PC-3 (cell line): ENCODE data around the gene PTEN.

ENCODE experiments used
- EZH2 ChIP-seq: fragments of 300-600 bp; sonication (generic); IDR thresholded peaks from one replicate; pipeline ENCODE4 v1.6.1; 2017; ENCODE audit warnings: antibody characterized with exemption, mild to moderate bottlenecking, low read length; ENCODE audit not compliant: unreplicated experiment
- EZH2phosphoT487 ChIP-seq: fragments of 300-600 bp; sonication (generic); IDR thresholded peaks from 2 replicates; pipeline ENCODE4 v1.6.1; 2018; ENCODE audit warnings: mild to moderate bottlenecking, antibody characterized with exemption, low read length, borderline replicate concordance
- TF ChIP-seq, protein P1 (sequence below): fragments of 300-600 bp; sonication (generic); conservative IDR thresholded peaks from 2 replicates; pipeline ENCODE4 v1.5.1; 2017; ENCODE audit warnings: antibody characterized with exemption, low read depth, mild to moderate bottlenecking, low read length

DNA sequence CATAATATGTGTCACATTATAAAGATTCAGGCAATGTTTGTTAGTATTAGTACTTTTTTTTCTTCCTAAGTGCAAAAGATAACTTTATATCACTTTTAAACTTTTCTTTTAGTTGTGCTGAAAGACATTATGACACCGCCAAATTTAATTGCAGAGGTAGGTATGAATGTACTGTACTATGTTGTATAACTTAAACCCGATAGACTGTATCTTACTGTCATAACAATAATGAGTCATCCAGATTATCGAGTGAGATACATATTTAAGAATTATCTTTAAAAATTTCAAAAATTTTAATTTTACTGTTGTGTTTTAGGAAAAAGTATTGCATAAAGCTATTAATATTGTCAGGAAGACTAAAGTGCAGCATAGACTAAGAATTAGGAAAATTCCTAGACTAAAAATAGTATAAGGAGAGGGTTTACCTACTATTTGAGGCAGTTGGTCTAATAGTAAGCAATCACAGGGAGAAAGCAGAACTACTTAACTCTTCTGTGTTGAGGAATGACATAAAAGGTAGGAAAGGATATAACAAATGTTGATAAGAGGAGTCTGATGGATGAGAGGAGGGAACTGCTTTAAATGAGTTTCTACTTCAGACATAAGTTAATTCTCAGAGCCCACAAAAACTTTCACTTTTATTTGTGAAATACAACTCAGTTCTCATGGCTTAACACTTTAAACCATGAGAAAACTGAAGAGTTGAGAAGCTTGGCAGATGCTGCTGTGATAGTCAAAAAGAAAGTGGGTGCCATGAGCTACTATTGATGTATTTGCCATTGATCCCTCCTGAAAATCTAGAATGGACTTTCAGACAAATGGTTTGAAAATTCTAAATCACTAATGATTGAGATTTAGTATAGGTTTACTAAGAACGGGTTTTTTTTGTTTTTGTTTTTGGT lies 67.8 kb downstream of the PTEN start:
- no peak for TF ChIP-seq EZH2phosphoT487
- TF ChIP-seq, protein P1, sequence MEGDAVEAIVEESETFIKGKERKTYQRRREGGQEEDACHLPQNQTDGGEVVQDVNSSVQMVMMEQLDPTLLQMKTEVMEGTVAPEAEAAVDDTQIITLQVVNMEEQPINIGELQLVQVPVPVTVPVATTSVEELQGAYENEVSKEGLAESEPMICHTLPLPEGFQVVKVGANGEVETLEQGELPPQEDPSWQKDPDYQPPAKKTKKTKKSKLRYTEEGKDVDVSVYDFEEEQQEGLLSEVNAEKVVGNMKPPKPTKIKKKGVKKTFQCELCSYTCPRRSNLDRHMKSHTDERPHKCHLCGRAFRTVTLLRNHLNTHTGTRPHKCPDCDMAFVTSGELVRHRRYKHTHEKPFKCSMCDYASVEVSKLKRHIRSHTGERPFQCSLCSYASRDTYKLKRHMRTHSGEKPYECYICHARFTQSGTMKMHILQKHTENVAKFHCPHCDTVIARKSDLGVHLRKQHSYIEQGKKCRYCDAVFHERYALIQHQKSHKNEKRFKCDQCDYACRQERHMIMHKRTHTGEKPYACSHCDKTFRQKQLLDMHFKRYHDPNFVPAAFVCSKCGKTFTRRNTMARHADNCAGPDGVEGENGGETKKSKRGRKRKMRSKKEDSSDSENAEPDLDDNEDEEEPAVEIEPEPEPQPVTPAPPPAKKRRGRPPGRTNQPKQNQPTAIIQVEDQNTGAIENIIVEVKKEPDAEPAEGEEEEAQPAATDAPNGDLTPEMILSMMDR = no peak
- no peak for TF ChIP-seq EZH2
